IPS-15b (cell line): ENCODE data around the gene VEGFA.

Experiments used
- H3K27me3 ChIP-seq: one replicate; pipeline ENCODE4 v1.6.1; 2013; ENCODE audit warnings: low read length; ENCODE audit not compliant: control insufficient read depth, insufficient read depth
- H3K36me3 ChIP-seq: one replicate; pipeline ENCODE4 v1.6.1; 2013; ENCODE audit warnings: low read length; ENCODE audit not compliant: control insufficient read depth, insufficient read depth
- H3K4me1 ChIP-seq: one replicate; pipeline ENCODE4 v1.6.1; 2013; ENCODE audit warnings: mild to moderate bottlenecking, low read length; ENCODE audit not compliant: control insufficient read depth, insufficient read depth
- H3K4me3 ChIP-seq: one replicate; pipeline ENCODE4 v1.5.1; 2013; ENCODE audit warnings: low read depth, low read length
- H3K9ac ChIP-seq: one replicate; pipeline ENCODE4 v1.6.1; 2013; ENCODE audit warnings: low read depth, mild to moderate bottlenecking, low read length
- H3K9me3 ChIP-seq: one replicate; pipeline ENCODE4 v1.6.1; 2013; ENCODE audit warnings: mild to moderate bottlenecking, low read length; ENCODE audit not compliant: control insufficient read depth, insufficient read depth

The VEGFA gene

GRCh38 chr6:43762966-43763695, 6.9 kb upstream of the VEGFA start:
- Histone ChIP-seq H3K4me3 (no peak overlapping the region), H3K9me3 (no peaks in the 10 kb centered on the region), H3K36me3 (no peaks in the 10 kb centered on the region), H3K4me1 (peaks cover 17% of the 10 kb centered on the region), H3K9ac (no peak overlapping the region), H3K27me3 (peaks cover 7% of the 10 kb centered on the region)

- Histone ChIP-seq H3K9me3 (no peaks in the 10 kb centered on the region), H3K4me1 (peaks cover 16% of the 10 kb centered on the region), H3K27me3 (peaks cover 7% of the 10 kb centered on the region), H3K9ac (no peak overlapping the region), H3K4me3 (no peak overlapping the region), H3K36me3 (no peaks in the 10 kb centered on the region)
Observed at GRCh38 chr6:43763812-43764522, 6.0 kb upstream of the VEGFA start.

GRCh38 chr6:43764772-43765171, 5.2 kb upstream of the VEGFA start:
- Histone ChIP-seq H3K4me3 (no peak overlapping the region), H3K9ac (no peak overlapping the region), H3K27me3 (peaks cover 7% of the 10 kb centered on the region), H3K36me3 (no peaks in the 10 kb centered on the region), H3K4me1 (peaks cover 14% of the 10 kb centered on the region), H3K9me3 (no peaks in the 10 kb centered on the region)

- H3K27me3 ChIP-seq, result peaks cover 7% of the 10 kb centered on the region
- H3K36me3 ChIP-seq, result no peaks in the 10 kb centered on the region
- no peaks in the 10 kb centered on the region for H3K9me3 ChIP-seq
- H3K4me1 ChIP-seq, result peaks cover 14% of the 10 kb centered on the region
- H3K4me3 ChIP-seq, result no peak overlapping the region
- H3K9ac ChIP-seq, result no peak overlapping the region
Observed at GRCh38 chr6:43765776-43766499, 4.1 kb upstream of the VEGFA start.

GRCh38 chr6:43766500-43766853, 3.5 kb upstream of the VEGFA start:
- no peaks in the 10 kb centered on the region for H3K36me3 ChIP-seq
- no peak overlapping the region for H3K4me3 ChIP-seq
- H3K9me3 ChIP-seq, result no peaks in the 10 kb centered on the region
- H3K27me3 ChIP-seq, result peaks cover 7% of the 10 kb centered on the region
- H3K4me1 ChIP-seq, result peaks cover 14% of the 10 kb centered on the region
- peak overlapping the region; percentile 83 for H3K9ac ChIP-seq

- peaks cover 14% of the 10 kb centered on the region for H3K4me1 ChIP-seq
- peaks cover 8% of the 10 kb centered on the region for H3K27me3 ChIP-seq
- H3K9me3 ChIP-seq, result no peaks in the 10 kb centered on the region
- H3K36me3 ChIP-seq, result no peaks in the 10 kb centered on the region
- no peak overlapping the region for H3K4me3 ChIP-seq
- H3K9ac ChIP-seq, result peak overlapping the region; percentile 83
Observed at GRCh38 chr6:43766964-43767461, 3.0 kb upstream of the VEGFA start.

- H3K9ac ChIP-seq, result no peak overlapping the region
- H3K36me3 ChIP-seq, result no peaks in the 10 kb centered on the region
- peaks cover 11% of the 10 kb centered on the region for H3K27me3 ChIP-seq
- H3K4me1 ChIP-seq, result peaks cover 14% of the 10 kb centered on the region
- H3K4me3 ChIP-seq, result no peak overlapping the region
- H3K9me3 ChIP-seq, result no peaks in the 10 kb centered on the region
Observed at GRCh38 chr6:43767553-43768505, 2.2 kb upstream of the VEGFA start.

- peaks cover 16% of the 10 kb centered on the region for H3K4me1 ChIP-seq
- peaks cover 11% of the 10 kb centered on the region for H3K27me3 ChIP-seq
- no peaks in the 10 kb centered on the region for H3K9me3 ChIP-seq
- H3K36me3 ChIP-seq, result no peaks in the 10 kb centered on the region
- H3K9ac ChIP-seq, result no peak overlapping the region
- H3K4me3 ChIP-seq, result no peak overlapping the region
Observed at GRCh38 chr6:43768506-43768860, 1.5 kb upstream of the VEGFA start.

GRCh38 chr6:43768983-43769525, 957 bp upstream of the VEGFA start:
- H3K9ac ChIP-seq, result no peak overlapping the region
- H3K27me3 ChIP-seq, result peaks cover 11% of the 10 kb centered on the region
- peak overlapping the region; percentile 71 for H3K4me3 ChIP-seq
- peaks cover 18% of the 10 kb centered on the region for H3K4me1 ChIP-seq
- no peaks in the 10 kb centered on the region for H3K36me3 ChIP-seq
- H3K9me3 ChIP-seq, result no peaks in the 10 kb centered on the region

- Histone ChIP-seq H3K27me3 (peaks cover 11% of the 10 kb centered on the region), H3K4me1 (peaks cover 32% of the 10 kb centered on the region), H3K9ac (peak overlapping the region; percentile 70), H3K4me3 (peak overlapping the region; percentile 71), H3K36me3 (no peaks in the 10 kb centered on the region), H3K9me3 (no peaks in the 10 kb centered on the region)
Observed at GRCh38 chr6:43770372-43771209, 580 bp downstream of the VEGFA start.
